Muscle layer of duodenum (tissue), 2 donors: ENCODE measurements around the gene HS3ST5.

Experiments used
- H3K27ac ChIP-seq: one replicate; pipeline ENCODE4 v1.7.0; 2013; ENCODE audit warnings: mild to moderate bottlenecking, low read length
- H3K27me3 ChIP-seq: one replicate; pipeline ENCODE4 v1.7.0; 2013; ENCODE audit warnings: low read depth, mild to moderate bottlenecking, control low read depth, low read length
- H3K36me3 ChIP-seq, 2 donors: one replicate each; pipeline ENCODE4 v1.7.0; 2013; ENCODE audit warnings: low read length in 2 of 2, control low read depth in 1 of 2, mild to moderate bottlenecking in 1 of 2; ENCODE audit not compliant: insufficient read depth in 2 of 2, control insufficient read depth in 1 of 2
- H3K4me1 ChIP-seq, 2 donors: one replicate each; pipeline ENCODE4 v1.7.0; 2013; ENCODE audit warnings: low read length in 2 of 2, mild to moderate bottlenecking in 2 of 2, control low read depth in 1 of 2, moderate library complexity in 1 of 2; ENCODE audit not compliant: insufficient read depth in 2 of 2, control insufficient read depth in 1 of 2
- H3K4me3 ChIP-seq, 2 donors: one replicate each; pipeline ENCODE4 v1.7.0; 2013; ENCODE audit warnings: low read length in 2 of 2, low read depth in 1 of 2, mild to moderate bottlenecking in 1 of 2
- H3K9me3 ChIP-seq, 2 donors: one replicate each; pipeline ENCODE4 v1.7.0; 2013; ENCODE audit warnings: low read length in 2 of 2, control low read depth in 1 of 2, mild to moderate bottlenecking in 1 of 2; ENCODE audit not compliant: control insufficient read depth in 1 of 2
- donor health status: healthy.

Gene HS3ST5

GRCh38 chr6:114187563-114187962 is 155.3 kb downstream of the HS3ST5 start:
- H3K27ac ChIP-seq = no peak overlapping the region
- H3K9me3 ChIP-seq = no peaks in the 10 kb centered on the region
- H3K27me3 ChIP-seq = no peaks in the 10 kb centered on the region
- H3K4me1 ChIP-seq = no peaks in the 10 kb centered on the region
- no peaks in the 10 kb centered on the region for H3K36me3 ChIP-seq
- H3K4me3 ChIP-seq = no peak overlapping the region

GRCh38 chr6:114181664-114182063 is 161.2 kb downstream of the HS3ST5 start:
- Histone ChIP-seq H3K27me3 (no peaks in the 10 kb centered on the region), H3K27ac (no peak overlapping the region), H3K4me3 (no peak overlapping the region), H3K4me1 (no peaks in the 10 kb centered on the region), H3K36me3 (no peaks in the 10 kb centered on the region), H3K9me3 (no peaks in the 10 kb centered on the region)

- no peaks in the 10 kb centered on the region for H3K36me3 ChIP-seq
Observed at GRCh38 chr6:114179411-114179810, 163.4 kb downstream of the HS3ST5 start.

GRCh38 chr6:114176726-114177125 is 166.1 kb downstream of the HS3ST5 start:
- H3K4me1 ChIP-seq = no peaks in the 10 kb centered on the region
- no peaks in the 10 kb centered on the region for H3K27me3 ChIP-seq
- H3K36me3 ChIP-seq = no peaks in the 10 kb centered on the region
- H3K27ac ChIP-seq = no peak overlapping the region
- H3K4me3 ChIP-seq = no peak overlapping the region
- H3K9me3 ChIP-seq = no peaks in the 10 kb centered on the region

More at GRCh38 chr6:114179411-114179810, 163.4 kb downstream of the HS3ST5 start:
- H3K4me1 ChIP-seq = no peaks in the 10 kb centered on the region
- no peak overlapping the region for H3K27ac ChIP-seq
- H3K9me3 ChIP-seq = no peaks in the 10 kb centered on the region
- no peaks in the 10 kb centered on the region for H3K27me3 ChIP-seq
- no peak overlapping the region for H3K4me3 ChIP-seq

GRCh38 chr6:114172576-114173260 is 170.1 kb downstream of the HS3ST5 start:
- Histone ChIP-seq H3K27me3 (no peaks in the 10 kb centered on the region), H3K36me3 (no peaks in the 10 kb centered on the region), H3K4me3 (no peak overlapping the region), H3K4me1 (no peaks in the 10 kb centered on the region), H3K9me3 (no peaks in the 10 kb centered on the region), H3K27ac (no peak overlapping the region)

GRCh38 chr6:114171473-114171872 is 171.3 kb downstream of the HS3ST5 start:
- no peaks in the 10 kb centered on the region for H3K4me1 ChIP-seq
- H3K27ac ChIP-seq = no peak overlapping the region
- no peaks in the 10 kb centered on the region for H3K36me3 ChIP-seq
- no peaks in the 10 kb centered on the region for H3K9me3 ChIP-seq
- H3K4me3 ChIP-seq = no peak overlapping the region
- H3K27me3 ChIP-seq = no peaks in the 10 kb centered on the region

GRCh38 chr6:114170958-114171387 is 171.8 kb downstream of the HS3ST5 start:
- no peaks in the 10 kb centered on the region for H3K9me3 ChIP-seq
- H3K27ac ChIP-seq = no peak overlapping the region
- no peak overlapping the region for H3K4me3 ChIP-seq
- no peaks in the 10 kb centered on the region for H3K36me3 ChIP-seq
- H3K27me3 ChIP-seq = no peaks in the 10 kb centered on the region
- no peaks in the 10 kb centered on the region for H3K4me1 ChIP-seq

GRCh38 chr6:114170372-114170771 is 172.5 kb downstream of the HS3ST5 start:
- H3K4me3 ChIP-seq = no peak overlapping the region
- H3K27ac ChIP-seq = no peak overlapping the region
- no peaks in the 10 kb centered on the region for H3K27me3 ChIP-seq
- no peaks in the 10 kb centered on the region for H3K4me1 ChIP-seq
- H3K36me3 ChIP-seq = no peaks in the 10 kb centered on the region
- H3K9me3 ChIP-seq = no peaks in the 10 kb centered on the region

GRCh38 chr6:114169763-114170162 is 173.1 kb downstream of the HS3ST5 start:
- Histone ChIP-seq H3K9me3 (no peaks in the 10 kb centered on the region), H3K4me1 (no peaks in the 10 kb centered on the region), H3K4me3 (no peak overlapping the region), H3K27ac (no peak overlapping the region), H3K27me3 (no peaks in the 10 kb centered on the region), H3K36me3 (no peaks in the 10 kb centered on the region)

GRCh38 chr6:114167583-114168576 is 174.9 kb downstream of the HS3ST5 start:
- Histone ChIP-seq H3K27me3 (no peaks in the 10 kb centered on the region), H3K27ac (no peak overlapping the region), H3K4me1 (no peaks in the 10 kb centered on the region), H3K9me3 (no peaks in the 10 kb centered on the region), H3K4me3 (no peak overlapping the region), H3K36me3 (no peaks in the 10 kb centered on the region)

GRCh38 chr6:114164207-114164606 is 178.6 kb downstream of the HS3ST5 start:
- no peaks in the 10 kb centered on the region for H3K27me3 ChIP-seq
- H3K36me3 ChIP-seq = no peaks in the 10 kb centered on the region
- no peaks in the 10 kb centered on the region for H3K9me3 ChIP-seq
- no peak overlapping the region for H3K4me3 ChIP-seq
- no peak overlapping the region for H3K27ac ChIP-seq
- H3K4me1 ChIP-seq = no peaks in the 10 kb centered on the region
